HG03460 (cell line): ENCODE measurements around the gene TTYH2.

Experiments used
- ATAC-seq: cut with Tn5 transposase; IDR thresholded peaks from one replicate; pipeline ENCODE4 v1.9.1; 2021; ENCODE audit not compliant: unreplicated experiment

The TTYH2 gene

GRCh38 chr17:74214484-74215341 is 1.3 kb downstream of the TTYH2 start:
- ATAC-seq = no peak

- ATAC-seq = no peak
Measured at GRCh38 chr17:74215342-74215727, 2.0 kb downstream of the TTYH2 start.

- ATAC-seq = no peak
Measured at GRCh38 chr17:74216505-74216904, 3.1 kb downstream of the TTYH2 start.

GRCh38 chr17:74217037-74217730 is 3.8 kb downstream of the TTYH2 start:
- no peak for ATAC-seq

GRCh38 chr17:74217888-74218287 is 4.5 kb downstream of the TTYH2 start:
- ATAC-seq = no peak

GRCh38 chr17:74218436-74218835 is 5.1 kb downstream of the TTYH2 start:
- no peak for ATAC-seq

GRCh38 chr17:74219576-74220133 is 6.3 kb downstream of the TTYH2 start:
- ATAC-seq = no peak

- ATAC-seq = no peak
Measured at GRCh38 chr17:74220219-74220618, 6.8 kb downstream of the TTYH2 start.

- no peak for ATAC-seq
Measured at GRCh38 chr17:74220946-74221818, 7.8 kb downstream of the TTYH2 start.

- ATAC-seq = no peak
Measured at GRCh38 chr17:74222399-74222798, 9.0 kb downstream of the TTYH2 start.

- ATAC-seq = no peak
Measured at GRCh38 chr17:74223901-74224300, 10.5 kb downstream of the TTYH2 start.

GRCh38 chr17:74224959-74225725 is 11.8 kb downstream of the TTYH2 start:
- no peak for ATAC-seq

- no peak for ATAC-seq
Measured at GRCh38 chr17:74226252-74226651, 12.9 kb downstream of the TTYH2 start.

GRCh38 chr17:74227271-74228080 is 14.1 kb downstream of the TTYH2 start:
- ATAC-seq = no peak

GRCh38 chr17:74228306-74228978 is 15.1 kb downstream of the TTYH2 start:
- ATAC-seq = no peak

GRCh38 chr17:74230896-74231295 is 17.5 kb downstream of the TTYH2 start:
- no peak for ATAC-seq

- ATAC-seq = no peak
Measured at GRCh38 chr17:74231928-74232907, 18.8 kb downstream of the TTYH2 start.

- no peak for ATAC-seq
Measured at GRCh38 chr17:74233937-74234336, 20.6 kb downstream of the TTYH2 start.
